Measurements from ENCODE around the gene TULP1. TPM values are rescaled to one million over a fixed set of nuclear protein-coding genes. Genes with fewer than 3 reads are reported as not detected.
A peak's percentile ranks its signal among the peaks of the same experiment; 100 is the strongest.

Gene TULP1
- polyA plus RNA-seq, 2 donors = 0.08 TPM

DNA sequence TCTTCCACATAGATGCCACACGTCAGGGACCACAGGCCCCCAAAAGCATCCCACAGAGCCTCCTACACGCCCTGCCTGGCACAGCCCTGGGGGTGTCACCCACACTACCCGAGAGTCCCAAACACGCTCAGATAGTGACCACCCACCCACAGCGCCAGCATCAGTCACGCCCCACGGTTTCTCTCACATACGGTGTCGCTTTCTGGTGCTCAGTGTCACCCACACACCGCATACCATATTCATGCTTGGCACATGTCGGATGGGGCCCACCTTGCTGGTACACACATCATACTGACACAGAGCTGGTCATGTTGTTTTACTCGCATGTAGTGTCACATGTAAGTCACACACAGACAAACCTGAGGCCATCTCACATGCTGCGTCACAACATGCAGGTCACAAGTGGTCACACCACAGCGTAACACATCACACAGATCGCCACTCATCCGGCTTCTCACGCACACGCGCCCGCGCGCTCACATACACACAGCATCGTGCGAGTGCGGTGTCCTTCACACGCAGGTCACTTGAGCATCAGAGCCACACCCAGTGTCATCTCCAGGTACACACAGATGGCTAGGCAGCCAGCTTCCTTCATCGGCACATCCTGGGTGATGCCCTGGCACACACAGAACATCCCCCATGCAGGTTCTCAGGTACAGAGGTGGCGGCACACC is 19.3 kb downstream of the TULP1 start:
- 77 to 79% methylated on average over 28 of the region's 28 CpGs for WGBS, 2 donors
- Histone ChIP-seq H3K4me1 (ENCODE audit: control insufficient read depth in 2 of 2, insufficient read depth in 2 of 2, low read length in 1 of 2) (peaks cover 22 to 50% of the 10 kb centered on the region in 2 donors), H3K27me3 (ENCODE audit: control insufficient read depth in 1 of 2, insufficient read depth in 2 of 2, low read length in 2 of 2) (no peaks in the 10 kb centered on the region), H3K36me3 (ENCODE audit: control insufficient read depth in 2 of 2, insufficient read depth in 2 of 2, low read length in 1 of 2) (peaks cover 0 to 5% of the 10 kb centered on the region in 2 donors), H3K4me3 (ENCODE audit: low read depth in 1 of 2, low read length in 2 of 2) (peak overlapping the region in 1 of 2 donors; percentile 12), H3K27ac (ENCODE audit: low read depth in 2 of 2, low read length in 1 of 2) (peak overlapping the region; percentile 36 to 74), H3K9me3 (ENCODE audit: control insufficient read depth in 2 of 2, insufficient read depth in 1 of 2, low read depth in 1 of 2, low read length in 1 of 2) (no peaks in the 10 kb centered on the region)

DNA sequence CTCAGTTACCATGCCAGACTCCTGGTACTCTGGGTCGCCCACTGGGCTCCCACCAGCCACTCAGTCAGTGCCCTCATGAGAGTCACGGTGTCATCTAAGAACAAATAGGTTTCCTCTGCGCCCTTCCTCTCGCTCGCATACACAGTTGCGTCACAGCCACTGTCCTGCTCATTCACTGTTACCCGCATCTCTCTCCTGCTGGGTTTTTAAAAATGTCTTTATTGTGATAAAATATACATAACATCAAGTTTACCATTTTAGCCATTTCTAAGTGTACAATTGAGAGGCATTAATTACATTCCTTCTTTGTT is 19.8 kb downstream of the TULP1 start:
- WGBS, 2 donors = 74 to 79% methylated on average over 7 of the region's 7 CpGs
- peaks cover 0 to 5% of the 10 kb centered on the region in 2 donors for H3K36me3 ChIP-seq (ENCODE audit: control insufficient read depth in 2 of 2, insufficient read depth in 2 of 2, low read length in 1 of 2)
- H3K4me1 ChIP-seq (ENCODE audit: control insufficient read depth in 2 of 2, insufficient read depth in 2 of 2, low read length in 1 of 2) = peaks cover 20 to 50% of the 10 kb centered on the region in 2 donors
- H3K9me3 ChIP-seq (ENCODE audit: control insufficient read depth in 2 of 2, insufficient read depth in 1 of 2, low read depth in 1 of 2, low read length in 1 of 2) = no peaks in the 10 kb centered on the region
- no peaks in the 10 kb centered on the region for H3K27me3 ChIP-seq (ENCODE audit: control insufficient read depth in 1 of 2, insufficient read depth in 2 of 2, low read length in 2 of 2)
- peak overlapping the region; percentile 90 to 93 for H3K27ac ChIP-seq (ENCODE audit: low read depth in 2 of 2, low read length in 1 of 2)
- no peak overlapping the region for H3K4me3 ChIP-seq (ENCODE audit: low read depth in 1 of 2, low read length in 2 of 2)

DNA sequence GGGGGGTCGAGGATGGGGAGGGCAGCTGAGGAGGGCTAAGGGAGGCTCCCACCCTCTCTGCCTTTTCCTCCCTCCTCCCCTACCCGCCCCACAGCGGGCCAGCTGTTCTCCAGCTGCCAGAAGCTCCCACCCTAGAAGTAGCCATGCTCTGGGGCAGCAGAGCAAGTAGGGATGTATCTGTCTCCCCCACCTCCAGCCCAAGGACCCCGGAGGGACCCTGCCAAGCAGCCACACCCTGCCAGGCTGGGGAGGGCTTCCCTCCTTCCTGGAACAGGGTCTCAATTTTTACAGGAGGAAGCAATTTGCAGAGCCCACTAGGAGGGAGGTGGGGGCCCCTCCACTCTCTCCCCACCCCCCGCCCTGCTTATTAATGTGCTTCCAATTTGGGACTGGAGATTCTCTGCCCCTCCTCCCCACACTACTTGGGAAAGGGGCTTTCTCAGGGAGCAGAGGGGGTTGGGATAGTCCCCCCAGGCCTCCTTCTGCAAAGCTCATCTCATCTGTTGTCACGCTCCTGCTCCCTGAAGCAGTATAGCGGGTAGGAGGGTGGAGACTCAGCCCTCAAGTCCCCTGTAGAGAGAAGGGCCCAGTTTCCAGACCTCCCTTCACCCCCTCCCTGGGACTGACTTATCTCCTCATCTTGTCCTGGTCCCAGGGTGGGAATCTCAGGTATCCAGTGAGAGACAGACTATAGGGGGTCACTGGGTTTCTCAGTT is 20.3 kb downstream of the TULP1 start:
- WGBS, 2 donors = 37 to 39% methylated on average over 6 to 7 of the region's 7 CpGs
- Histone ChIP-seq H3K4me3 (ENCODE audit: low read depth in 1 of 2, low read length in 2 of 2) (no peak overlapping the region), H3K4me1 (ENCODE audit: control insufficient read depth in 2 of 2, insufficient read depth in 2 of 2, low read length in 1 of 2) (peaks cover 20 to 53% of the 10 kb centered on the region in 2 donors), H3K27ac (ENCODE audit: low read depth in 2 of 2, low read length in 1 of 2) (peak overlapping the region; percentile 90 to 93), H3K36me3 (ENCODE audit: control insufficient read depth in 2 of 2, insufficient read depth in 2 of 2, low read length in 1 of 2) (peaks cover 0 to 5% of the 10 kb centered on the region in 2 donors), H3K9me3 (ENCODE audit: control insufficient read depth in 2 of 2, insufficient read depth in 1 of 2, low read depth in 1 of 2, low read length in 1 of 2) (no peaks in the 10 kb centered on the region), H3K27me3 (ENCODE audit: control insufficient read depth in 1 of 2, insufficient read depth in 2 of 2, low read length in 2 of 2) (no peaks in the 10 kb centered on the region)

DNA sequence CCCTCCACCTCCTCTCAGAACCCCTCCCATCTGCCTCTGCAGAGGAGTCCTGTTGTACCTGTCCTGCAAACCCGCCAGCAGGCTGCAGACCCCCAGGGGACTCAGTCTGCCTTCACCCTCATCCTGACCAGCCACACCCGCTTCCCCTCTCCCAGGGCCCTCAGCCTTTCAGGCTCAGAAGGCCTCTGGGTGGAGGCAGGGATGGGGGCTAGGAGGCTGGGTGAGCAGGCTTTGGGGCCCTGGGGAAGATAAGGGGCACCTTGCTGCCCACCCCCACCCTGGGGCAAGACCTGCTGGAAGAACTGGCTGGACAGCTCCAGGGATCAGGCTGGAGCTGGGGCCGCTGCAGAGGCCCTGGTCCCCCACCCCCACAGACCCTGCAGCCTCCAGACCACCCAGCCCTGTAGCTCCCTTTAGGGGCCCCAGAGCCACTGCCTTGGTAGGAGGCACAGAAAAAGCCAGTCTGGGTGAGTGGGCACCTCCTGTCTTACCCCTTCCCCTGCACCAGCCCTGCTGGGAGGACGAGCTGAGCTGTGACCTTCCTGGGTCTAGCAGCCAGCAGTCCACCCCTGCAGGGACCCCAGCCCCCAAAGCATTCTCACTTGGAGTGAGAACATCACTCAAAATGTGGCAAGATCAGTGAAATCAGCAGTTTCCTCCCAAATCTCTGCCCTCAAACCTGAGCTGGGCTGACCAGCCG is 21.0 kb downstream of the TULP1 start:
- 49 to 55% methylated on average over 5 of the region's 5 CpGs for WGBS, 2 donors
- H3K27ac ChIP-seq (ENCODE audit: low read depth in 2 of 2, low read length in 1 of 2) = peak overlapping the region; percentile 90 to 93
- H3K27me3 ChIP-seq (ENCODE audit: control insufficient read depth in 1 of 2, insufficient read depth in 2 of 2, low read length in 2 of 2) = no peaks in the 10 kb centered on the region
- H3K4me1 ChIP-seq (ENCODE audit: control insufficient read depth in 2 of 2, insufficient read depth in 2 of 2, low read length in 1 of 2) = peaks cover 20 to 54% of the 10 kb centered on the region in 2 donors
- H3K9me3 ChIP-seq (ENCODE audit: control insufficient read depth in 2 of 2, insufficient read depth in 1 of 2, low read depth in 1 of 2, low read length in 1 of 2) = no peaks in the 10 kb centered on the region
- peaks cover 0 to 5% of the 10 kb centered on the region in 2 donors for H3K36me3 ChIP-seq (ENCODE audit: control insufficient read depth in 2 of 2, insufficient read depth in 2 of 2, low read length in 1 of 2)
- H3K4me3 ChIP-seq (ENCODE audit: low read depth in 1 of 2, low read length in 2 of 2) = no peak overlapping the region

DNA sequence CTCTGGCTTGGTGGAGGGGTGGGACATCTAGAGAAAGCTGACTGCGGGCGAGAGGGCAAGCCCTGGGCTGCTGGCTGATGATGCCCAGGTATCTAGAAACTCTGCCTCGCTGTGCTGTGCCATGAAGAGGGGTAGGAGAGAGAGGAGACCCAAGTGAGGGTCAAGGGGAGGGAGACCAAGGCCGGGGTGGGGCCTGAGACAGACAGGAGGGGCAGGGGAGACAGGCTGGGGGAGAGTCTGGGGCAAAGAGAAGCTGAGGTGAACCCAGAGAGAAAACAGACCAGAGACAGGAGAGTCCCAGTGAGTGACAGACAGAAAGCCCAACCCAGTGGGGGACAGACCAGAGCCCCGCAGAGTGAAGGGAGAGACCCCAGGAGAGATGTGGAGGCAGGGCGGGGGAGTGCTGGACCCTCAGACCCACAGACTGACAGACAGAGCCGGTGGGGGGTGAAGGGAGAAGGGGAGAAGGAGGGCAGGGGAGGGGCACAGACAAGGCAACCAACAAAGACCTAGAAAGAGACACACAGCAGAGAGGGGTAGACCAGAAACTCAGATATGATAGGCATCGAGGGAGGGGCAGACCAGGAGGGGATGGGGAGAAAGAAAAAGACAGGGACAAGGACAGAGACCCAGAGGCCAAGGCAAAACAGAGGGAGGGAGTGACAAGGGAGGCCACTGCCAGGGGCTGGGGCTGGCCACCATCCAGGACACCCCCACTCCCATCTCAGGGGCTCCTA is 21.7 kb downstream of the TULP1 start:
- Histone ChIP-seq H3K27me3 (ENCODE audit: control insufficient read depth in 1 of 2, insufficient read depth in 2 of 2, low read length in 2 of 2) (no peaks in the 10 kb centered on the region), H3K4me1 (ENCODE audit: control insufficient read depth in 2 of 2, insufficient read depth in 2 of 2, low read length in 1 of 2) (peaks cover 20 to 59% of the 10 kb centered on the region in 2 donors), H3K4me3 (ENCODE audit: low read depth in 1 of 2, low read length in 2 of 2) (no peak overlapping the region), H3K9me3 (ENCODE audit: control insufficient read depth in 2 of 2, insufficient read depth in 1 of 2, low read depth in 1 of 2, low read length in 1 of 2) (no peaks in the 10 kb centered on the region), H3K27ac (ENCODE audit: low read depth in 2 of 2, low read length in 1 of 2) (peak overlapping the region; percentile 90 to 93), H3K36me3 (ENCODE audit: control insufficient read depth in 2 of 2, insufficient read depth in 2 of 2, low read length in 1 of 2) (peaks cover 0 to 5% of the 10 kb centered on the region in 2 donors)
- WGBS, 2 donors = 44 to 61% methylated on average over 8 of the region's 8 CpGs

DNA sequence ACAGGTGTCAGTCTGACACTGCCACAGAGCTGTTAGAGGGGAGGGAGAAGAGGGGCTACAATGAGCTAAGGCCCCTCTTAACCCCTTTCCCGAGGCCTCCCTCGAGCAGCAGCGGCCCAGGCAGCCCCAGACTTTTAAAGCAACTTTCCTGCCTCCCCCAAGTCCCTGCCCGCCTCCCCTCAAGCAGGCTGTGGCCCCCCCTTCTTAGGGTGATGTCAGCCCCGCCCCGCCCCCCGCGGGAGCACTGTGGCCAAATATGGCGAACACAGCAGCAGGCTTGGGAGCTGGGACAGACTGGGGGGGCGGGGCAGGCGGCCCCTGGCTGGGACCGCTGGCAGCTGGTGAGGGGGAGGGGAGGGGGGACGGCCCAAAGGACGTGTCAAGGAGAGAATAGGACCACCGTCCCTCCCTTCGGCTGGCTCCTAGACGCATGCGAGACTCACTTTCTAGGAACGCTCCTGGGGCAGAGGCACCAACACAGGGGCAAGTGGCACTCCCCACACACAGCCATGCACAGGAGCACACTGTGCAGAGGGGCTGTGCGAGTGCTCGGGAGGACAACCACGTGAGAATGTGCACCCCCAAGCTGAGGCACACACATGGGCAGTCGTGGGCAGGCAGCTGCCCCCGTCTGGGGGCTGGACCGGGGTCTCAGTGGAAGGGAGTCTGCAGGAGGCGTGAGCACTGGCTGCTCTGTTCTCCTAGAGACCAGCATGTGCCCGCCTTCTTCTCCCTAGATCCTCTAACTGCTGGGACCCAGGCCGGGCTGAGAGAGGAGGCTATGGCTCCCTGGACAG is 22.5 kb downstream of the TULP1 start:
- H3K9me3 ChIP-seq (ENCODE audit: control insufficient read depth in 2 of 2, insufficient read depth in 1 of 2, low read depth in 1 of 2, low read length in 1 of 2) = no peaks in the 10 kb centered on the region
- peaks cover 0 to 6% of the 10 kb centered on the region in 2 donors for H3K36me3 ChIP-seq (ENCODE audit: control insufficient read depth in 2 of 2, insufficient read depth in 2 of 2, low read length in 1 of 2)
- no peak overlapping the region for H3K4me3 ChIP-seq (ENCODE audit: low read depth in 1 of 2, low read length in 2 of 2)
- 23 to 27% methylated on average over 26 to 28 of the region's 28 CpGs for WGBS, 2 donors
- no peaks in the 10 kb centered on the region for H3K27me3 ChIP-seq (ENCODE audit: control insufficient read depth in 1 of 2, insufficient read depth in 2 of 2, low read length in 2 of 2)
- H3K27ac ChIP-seq (ENCODE audit: low read depth in 2 of 2, low read length in 1 of 2) = peak overlapping the region; percentile 91 to 93
- peaks cover 20 to 62% of the 10 kb centered on the region in 2 donors for H3K4me1 ChIP-seq (ENCODE audit: control insufficient read depth in 2 of 2, insufficient read depth in 2 of 2, low read length in 1 of 2)

DNA sequence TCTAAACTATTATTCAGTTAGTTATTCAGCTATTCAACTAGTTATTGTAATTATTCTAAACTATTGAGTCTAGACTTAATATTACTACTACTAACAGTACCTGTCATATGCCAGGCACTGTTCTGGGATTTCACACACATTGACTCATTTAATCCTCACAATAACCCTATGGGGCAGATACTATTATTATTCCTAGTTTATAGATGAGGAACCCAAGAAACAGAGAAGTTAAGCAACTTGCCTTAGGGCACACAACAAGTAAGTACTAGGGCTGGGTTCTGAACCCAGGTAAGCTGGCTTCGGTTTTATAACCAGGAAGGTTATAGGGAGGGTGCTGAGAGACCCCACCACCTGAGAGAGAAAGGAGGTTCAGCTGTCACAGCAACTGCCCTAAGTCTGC is 23.6 kb downstream of the TULP1 start:
- Histone ChIP-seq H3K4me3 (ENCODE audit: low read depth in 1 of 2, low read length in 2 of 2) (no peak overlapping the region), H3K36me3 (ENCODE audit: control insufficient read depth in 2 of 2, insufficient read depth in 2 of 2, low read length in 1 of 2) (peaks cover 0 to 17% of the 10 kb centered on the region in 2 donors), H3K4me1 (ENCODE audit: control insufficient read depth in 2 of 2, insufficient read depth in 2 of 2, low read length in 1 of 2) (peaks cover 17 to 66% of the 10 kb centered on the region in 2 donors), H3K27ac (ENCODE audit: low read depth in 2 of 2, low read length in 1 of 2) (peak overlapping the region; percentile 91 to 93), H3K27me3 (ENCODE audit: control insufficient read depth in 1 of 2, insufficient read depth in 2 of 2, low read length in 2 of 2) (no peaks in the 10 kb centered on the region), H3K9me3 (ENCODE audit: control insufficient read depth in 2 of 2, insufficient read depth in 1 of 2, low read depth in 1 of 2, low read length in 1 of 2) (no peaks in the 10 kb centered on the region)
- WGBS, 2 donors = 63 to 68% methylated on average over 1 of the region's 1 CpG

DNA sequence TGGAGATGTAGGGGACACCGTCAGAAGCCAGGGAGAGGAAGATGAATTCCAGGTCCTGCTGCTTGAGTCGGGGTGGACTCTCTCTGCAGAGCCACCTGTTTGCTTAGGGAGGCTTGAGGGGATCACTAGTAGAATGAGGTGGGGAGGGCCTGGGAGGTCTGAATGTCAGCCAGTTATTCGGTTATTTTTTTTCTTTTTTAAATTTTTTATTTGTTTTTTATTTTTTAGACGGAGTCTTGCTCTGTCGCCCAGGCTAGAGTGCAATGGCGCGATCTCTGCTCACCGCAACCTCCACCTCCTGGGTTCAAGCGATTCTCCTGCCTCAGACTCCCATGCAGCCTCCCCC is 24.2 kb downstream of the TULP1 start:
- Histone ChIP-seq H3K9me3 (ENCODE audit: control insufficient read depth in 2 of 2, insufficient read depth in 1 of 2, low read depth in 1 of 2, low read length in 1 of 2) (no peaks in the 10 kb centered on the region), H3K4me3 (ENCODE audit: low read depth in 1 of 2, low read length in 2 of 2) (no peak overlapping the region), H3K4me1 (ENCODE audit: control insufficient read depth in 2 of 2, insufficient read depth in 2 of 2, low read length in 1 of 2) (peaks cover 17 to 63% of the 10 kb centered on the region in 2 donors), H3K36me3 (ENCODE audit: control insufficient read depth in 2 of 2, insufficient read depth in 2 of 2, low read length in 1 of 2) (peaks cover 0 to 16% of the 10 kb centered on the region in 2 donors), H3K27me3 (ENCODE audit: control insufficient read depth in 1 of 2, insufficient read depth in 2 of 2, low read length in 2 of 2) (no peaks in the 10 kb centered on the region), H3K27ac (ENCODE audit: low read depth in 2 of 2, low read length in 1 of 2) (peak overlapping the region; percentile 93 to 98)
- WGBS, 2 donors = 66 to 68% methylated on average over 9 of the region's 9 CpGs

Data from esophagus (tissue), 2 donors.